ENCODE results near the gene ZNF83.
"Not testable (repeated sequence)": the region's sequence is repeated elsewhere in the genome, so short reads cannot be mapped to it uniquely, and the experiment has no call there.

The ZNF83 gene

DNA sequence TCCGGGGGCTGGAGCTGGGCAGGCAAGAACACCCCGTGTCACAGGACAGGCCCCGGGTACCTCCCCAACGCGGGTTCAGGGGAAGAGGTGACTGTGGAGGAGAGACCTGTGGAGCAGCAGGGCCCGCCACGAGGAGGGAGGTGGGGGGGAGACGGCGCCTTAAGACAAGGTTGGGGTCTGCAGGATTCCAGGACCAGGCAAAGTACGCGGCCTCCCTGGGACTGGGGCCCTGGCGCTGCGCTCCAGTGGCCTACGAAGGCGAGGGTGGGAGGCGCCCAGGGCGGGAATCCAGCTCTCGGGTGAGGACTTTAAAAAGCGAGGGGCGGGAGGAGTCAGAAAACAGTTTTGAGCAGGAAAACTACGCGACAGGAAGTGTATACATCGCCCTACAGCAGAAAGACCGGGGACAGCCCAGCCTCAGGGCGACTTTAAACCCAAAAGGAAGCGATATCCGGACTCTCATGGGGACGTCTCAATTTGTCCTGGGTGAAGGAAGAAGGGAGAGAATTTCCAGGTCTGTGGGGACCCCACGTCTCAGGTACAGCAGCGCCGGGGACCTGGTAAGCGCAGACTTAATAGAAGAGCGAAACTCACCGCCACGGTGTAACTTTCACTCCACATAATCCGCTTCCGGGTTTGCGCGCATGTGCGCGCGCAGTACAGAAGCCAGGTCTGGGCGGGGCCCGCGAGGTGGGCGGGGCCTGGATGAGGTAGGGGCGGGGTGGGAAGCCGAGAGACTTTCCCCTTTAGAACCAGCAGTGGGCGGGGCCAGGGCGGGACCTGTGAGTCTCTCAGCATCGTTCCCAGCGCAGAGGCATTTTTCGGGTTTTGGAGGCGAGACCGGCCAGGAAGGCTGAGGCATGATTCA is at the start of gene ZNF83:
Gene ZNF83 (minus strand): TSS at position 638 of the 868 bp plus-strand sequence.
- peak; percentile 97 for DNase-seq

DNA sequence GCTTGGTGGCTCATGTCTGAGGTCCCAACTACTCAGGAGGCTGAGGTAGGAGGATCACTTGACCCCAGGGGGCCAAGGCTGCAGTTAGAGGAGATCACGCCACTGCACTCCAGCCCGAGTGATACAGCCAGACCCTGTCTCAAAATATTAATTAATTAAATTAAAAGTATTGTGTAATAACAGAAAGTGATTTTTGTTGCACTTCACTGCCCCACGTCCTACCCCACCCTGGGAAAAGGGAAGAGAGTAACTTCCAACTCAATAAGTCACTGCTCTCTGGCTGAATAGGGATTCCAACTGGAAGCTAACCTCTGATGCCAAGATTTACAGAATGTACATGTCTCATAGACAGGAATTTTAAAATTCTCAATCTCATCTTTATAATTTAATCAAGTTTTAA is 49.5 kb upstream of the ZNF83 start:
- no peak for DNase-seq

DNA sequence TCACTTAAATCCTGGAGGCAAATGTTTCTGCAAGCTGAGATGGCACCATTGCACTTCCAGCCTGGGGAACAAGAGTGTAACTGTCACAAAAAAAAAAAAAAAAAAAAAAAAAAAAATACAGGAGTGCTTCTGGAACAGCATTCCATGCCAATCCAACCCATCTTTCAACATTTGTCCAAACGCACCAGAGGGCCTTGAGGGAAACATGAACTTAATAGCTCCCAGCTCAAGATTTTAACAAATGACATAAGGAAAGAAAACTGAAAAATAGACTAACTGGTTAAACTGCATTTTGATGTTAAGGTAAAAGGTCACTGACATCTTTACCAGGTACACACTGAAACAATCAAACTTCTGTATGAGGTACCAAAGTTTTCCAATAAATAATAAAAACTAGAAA is 47.7 kb upstream of the ZNF83 start:
- DNase-seq: no peak

DNA sequence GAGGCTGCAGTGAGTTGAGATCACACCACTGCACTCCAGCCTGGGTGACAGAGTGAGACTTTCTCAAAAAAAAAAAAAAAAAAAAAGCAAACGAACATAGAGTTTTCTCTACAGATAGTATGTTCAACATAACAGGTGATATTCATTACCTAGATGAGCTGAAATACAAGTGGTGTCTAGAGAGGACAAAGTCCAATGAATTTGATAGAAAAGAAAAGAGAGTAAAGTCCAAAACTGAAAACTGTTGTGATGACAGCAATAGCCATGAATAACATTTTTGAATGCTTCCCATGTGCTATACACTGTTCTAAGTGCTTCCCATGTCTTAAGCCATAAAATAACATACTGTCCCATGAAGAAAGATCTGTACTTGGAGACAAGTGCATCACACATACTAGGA is 43.1 kb upstream of the ZNF83 start:
- DNase-seq: not testable (repeated sequence)

DNA sequence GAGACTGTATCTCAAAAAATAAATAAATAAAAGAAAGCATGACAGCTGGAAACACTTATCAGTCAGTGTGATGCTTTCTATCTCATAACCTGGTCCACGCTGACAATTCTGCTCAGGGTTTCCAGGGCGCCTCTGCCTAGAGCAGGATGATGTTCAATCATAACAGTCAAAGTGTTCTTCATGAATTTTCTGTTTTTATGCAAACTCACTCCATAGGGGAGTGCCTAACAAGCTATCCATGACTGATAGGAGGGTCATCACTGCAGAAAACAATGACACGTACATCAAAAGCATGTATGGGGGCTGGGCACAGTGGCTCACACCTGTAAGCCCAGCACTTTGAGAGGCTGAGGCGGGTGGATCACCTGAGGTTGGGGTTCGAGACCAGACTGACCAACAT is 41.4 kb upstream of the ZNF83 start:
- DNase-seq: no peak

DNA sequence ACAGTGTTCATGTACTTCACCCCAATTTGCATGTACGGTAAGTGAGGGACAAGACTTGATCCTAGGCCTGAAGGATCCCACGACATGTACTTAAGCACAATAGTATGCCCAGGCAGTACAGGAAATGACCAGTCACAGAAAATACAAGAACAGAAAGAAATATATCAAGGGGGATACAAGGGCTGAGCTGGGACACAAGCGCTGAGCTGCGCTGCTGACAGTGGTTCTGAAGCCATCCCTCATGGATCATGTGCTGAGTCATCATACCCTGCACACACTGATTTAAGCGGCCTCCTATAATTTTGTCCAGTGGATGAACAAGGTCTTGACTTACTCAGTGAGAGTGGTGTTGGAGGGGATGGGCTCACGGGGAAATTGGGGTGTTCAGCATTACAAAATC is 37.1 kb upstream of the ZNF83 start:
- not testable (repeated sequence) for DNase-seq

DNA sequence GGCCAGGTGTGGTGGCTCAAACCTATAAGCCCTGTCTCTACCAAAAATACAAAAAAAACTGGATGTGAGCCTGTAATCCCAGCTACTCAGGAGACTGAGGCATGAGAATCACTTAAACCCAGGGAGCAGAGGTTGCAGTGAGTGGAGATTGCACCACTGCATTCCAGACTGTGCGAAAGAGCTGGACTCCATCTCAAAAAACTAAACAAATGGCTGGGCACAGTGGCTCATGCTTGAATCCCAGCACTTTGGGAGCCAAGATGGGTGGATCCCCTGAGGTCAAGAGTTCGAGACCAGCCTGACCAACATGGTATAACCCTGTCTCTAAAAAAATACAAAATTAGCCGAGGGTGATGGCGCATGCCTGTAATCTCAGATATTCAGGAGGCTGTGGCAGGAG is 34.9 kb upstream of the ZNF83 start:
- no peak for DNase-seq

DNA sequence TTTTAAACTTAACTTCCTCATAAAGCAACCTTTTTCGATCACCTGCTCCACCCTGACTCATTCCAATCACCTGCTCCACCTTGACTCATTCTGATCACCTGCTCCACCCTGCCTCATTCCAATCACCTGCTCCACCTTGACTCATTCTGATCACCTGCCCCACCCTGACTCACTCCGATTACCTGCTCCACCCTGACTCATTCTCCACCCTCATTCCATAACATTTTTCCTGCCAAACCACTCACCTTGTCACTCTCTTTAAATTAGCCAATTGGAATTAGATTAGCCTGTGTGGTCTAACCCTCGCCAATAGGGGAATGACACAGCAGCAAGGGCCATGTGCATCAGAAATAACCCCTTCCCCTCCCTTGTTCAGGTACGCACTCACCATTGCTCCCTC is 31.9 kb upstream of the ZNF83 start:
- no peak for DNase-seq

DNA sequence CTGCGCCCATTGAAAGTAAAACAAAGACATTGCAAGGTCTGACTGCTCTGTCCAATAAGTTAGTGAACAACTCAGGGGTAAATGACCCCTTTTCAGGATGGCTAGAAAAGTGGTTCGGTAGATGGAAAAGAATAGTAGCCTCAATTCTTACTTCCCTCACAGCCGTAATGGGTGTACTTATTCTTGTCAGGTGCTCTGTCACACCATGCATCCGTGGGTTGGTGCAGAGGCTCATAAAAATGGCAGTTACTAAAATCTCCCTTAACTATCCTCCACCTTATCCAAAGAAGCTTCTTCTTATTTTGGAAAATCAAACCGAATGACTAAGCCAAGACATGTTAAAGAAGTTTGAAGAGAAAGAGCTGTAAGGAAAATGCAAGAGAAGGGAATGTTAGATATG is 31.4 kb upstream of the ZNF83 start:
- no peak for DNase-seq

DNA sequence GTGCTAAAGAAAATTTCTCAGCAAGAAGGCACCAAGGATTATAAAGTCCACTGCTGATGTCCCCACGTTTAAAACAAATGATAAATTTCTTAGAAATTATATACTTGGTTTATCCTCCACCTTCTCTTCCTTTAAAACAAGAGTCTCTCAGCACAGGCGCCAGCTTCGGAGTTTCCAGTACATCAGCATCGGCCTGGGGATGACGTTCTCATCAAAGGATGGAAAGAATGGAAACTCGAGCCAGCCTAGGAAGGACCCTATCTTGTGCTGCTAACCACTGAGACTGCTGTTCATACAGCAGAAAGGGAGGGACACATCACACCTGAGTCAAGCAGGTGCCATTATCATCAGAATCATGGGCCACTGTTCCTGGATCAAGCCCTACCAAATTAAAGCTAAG is 29.8 kb upstream of the ZNF83 start:
- no peak for DNase-seq

DNA sequence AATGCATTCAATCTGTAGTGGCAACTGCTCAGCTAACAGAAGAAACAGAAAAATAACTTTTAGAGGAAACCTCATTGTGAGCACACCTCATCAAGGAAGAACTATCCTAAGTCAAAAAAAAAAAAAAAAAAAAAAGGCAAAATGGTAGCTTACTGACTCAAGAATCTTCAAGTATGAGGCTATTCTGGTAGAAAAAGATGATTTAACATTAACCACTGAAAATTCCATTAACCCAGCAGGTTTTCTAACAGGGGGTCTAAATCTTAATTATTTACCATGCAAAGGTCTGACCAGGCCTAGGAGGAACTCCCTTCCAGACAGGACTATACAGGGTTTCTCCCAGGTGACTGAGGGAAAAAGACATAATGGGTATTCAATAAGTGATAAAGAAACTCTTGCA is 28.4 kb upstream of the ZNF83 start:
- DNase-seq: no peak

DNA sequence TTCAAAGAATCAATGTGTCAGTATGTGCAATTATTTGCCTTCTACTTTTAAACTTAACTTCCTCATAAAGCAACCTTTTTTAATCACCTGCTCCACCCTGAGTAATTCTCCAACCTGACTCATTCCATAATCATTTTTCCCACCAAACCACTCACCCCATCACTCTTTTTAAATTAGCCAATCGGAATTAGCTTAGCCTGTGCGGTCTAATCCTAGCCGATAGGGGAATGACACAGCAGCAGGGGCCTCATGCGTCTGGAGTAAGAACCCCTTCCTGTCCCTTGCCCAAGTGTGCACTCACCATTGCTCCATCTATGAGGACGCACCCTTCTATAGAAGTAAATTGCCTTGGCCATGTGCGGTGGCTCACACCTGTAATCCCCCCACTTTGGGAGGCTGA is 27.4 kb upstream of the ZNF83 start:
- DNase-seq: no peak

DNA sequence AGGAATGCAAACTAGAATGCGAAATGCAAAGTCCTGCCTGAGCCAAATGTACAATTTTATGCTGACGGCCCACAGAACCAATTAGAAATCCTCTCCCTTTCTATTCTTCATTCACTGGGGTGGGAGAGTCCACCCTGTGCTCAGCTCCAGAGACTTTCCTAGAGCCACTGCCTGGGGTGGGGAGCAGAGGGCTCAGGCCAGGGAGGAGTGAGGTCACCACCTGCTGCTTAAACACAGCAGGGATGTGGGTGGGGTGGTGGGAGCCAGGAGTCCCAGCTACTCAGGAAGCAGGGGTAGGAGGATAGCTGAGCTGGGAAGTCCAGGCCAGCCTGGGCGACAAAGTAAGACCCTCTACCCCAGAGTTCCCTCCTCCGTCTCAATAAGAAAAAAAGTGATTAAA is 26.9 kb upstream of the ZNF83 start:
- no peak for DNase-seq

DNA sequence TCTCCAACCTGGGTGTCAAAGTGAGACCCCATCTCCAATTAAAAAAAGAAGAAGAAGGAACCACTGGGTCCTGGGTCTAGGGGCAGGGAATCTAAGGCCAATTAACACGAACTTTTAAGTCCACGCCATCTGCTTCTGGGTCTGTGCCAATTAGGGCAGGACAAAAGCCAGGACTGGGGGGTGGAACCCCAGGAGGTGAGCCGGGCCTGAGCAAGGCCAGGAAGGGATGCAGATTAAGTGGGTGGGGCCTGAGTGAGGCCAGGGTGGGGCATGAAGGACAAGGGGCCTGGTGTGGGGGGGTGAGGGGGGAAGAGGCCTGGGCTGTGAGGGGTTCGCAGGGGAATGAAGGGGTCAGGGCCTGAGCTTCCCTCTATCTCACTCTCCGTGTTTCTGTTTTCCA is 26.3 kb upstream of the ZNF83 start:
- no peak for DNase-seq

DNA sequence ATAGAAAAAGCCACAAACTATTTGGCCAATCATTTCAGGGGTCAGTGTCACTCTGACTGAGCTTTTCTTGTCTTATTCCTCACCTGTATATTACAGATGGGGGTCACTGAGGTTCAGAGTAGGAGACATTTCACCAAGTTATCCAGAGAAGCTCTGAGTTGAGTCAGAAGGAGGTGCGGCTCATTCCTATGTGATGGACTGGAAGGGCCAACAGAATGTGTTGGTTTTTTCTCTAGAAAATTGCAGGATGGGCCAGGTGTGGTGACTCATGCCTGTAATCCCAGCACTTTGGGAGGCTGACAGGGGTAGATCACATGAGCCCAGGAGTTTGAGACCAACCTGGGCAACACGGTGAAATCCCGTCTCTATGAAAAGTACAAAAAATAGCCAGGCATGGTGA is 24.5 kb upstream of the ZNF83 start:
- no peak for DNase-seq

DNA sequence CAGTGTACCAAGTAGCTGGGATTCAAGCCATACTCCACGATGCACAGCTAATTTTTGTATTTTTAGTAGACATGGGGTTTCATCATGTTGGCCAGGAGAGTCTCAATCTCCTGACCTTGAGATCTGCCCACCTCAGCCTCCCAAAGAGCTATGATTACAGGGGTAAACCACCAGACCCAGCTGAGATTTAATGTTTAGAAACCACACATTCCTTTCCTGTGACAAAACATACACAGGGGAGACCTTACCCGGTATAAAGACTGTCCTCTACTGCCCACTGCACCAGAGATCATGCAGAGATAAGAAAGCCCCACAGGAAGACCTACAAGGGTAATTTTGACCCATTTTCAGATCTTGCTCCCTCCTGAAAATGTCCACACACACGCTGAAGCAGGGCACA is 22.8 kb upstream of the ZNF83 start:
- DNase-seq: no peak

DNA sequence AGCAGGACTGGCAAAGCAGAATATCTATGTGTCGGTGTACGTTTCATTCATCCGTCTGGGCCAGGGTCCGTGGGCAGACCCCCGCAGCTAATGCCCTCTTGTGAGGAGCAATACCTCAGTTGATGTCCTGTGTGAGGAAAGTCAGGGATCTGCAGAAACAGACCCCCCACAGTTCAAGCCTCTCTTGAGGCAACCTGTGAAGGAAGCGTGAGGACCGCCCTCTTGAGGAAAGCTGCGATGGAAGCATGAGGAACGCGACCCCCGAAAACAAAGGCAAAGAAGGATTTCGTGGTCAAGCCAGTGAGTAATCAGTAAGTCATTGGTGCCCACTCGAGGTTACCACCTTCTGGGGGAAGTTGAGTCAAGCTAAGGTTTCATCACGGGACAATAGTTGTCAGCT is 20.9 kb upstream of the ZNF83 start:
- no peak for DNase-seq

DNA sequence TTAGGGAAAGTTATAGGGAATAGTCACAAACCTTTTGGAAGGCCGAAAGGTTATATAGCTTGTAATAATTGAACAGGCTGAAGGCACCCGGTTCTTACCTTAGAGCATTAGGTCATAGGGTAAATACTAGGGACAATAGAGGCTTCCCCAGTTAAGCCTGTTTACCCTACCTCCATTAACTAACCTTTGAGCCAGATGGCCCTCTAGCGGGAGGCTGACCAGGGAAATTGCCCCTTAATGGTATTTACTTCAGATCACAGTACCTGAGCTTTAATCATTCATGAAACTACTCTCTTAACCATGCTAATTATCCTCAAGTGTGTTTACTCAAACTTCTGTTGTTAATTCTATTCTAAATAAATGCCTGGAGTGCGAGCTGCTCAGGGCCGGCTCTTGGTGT is 20.4 kb upstream of the ZNF83 start:
- DNase-seq: no peak

DNA sequence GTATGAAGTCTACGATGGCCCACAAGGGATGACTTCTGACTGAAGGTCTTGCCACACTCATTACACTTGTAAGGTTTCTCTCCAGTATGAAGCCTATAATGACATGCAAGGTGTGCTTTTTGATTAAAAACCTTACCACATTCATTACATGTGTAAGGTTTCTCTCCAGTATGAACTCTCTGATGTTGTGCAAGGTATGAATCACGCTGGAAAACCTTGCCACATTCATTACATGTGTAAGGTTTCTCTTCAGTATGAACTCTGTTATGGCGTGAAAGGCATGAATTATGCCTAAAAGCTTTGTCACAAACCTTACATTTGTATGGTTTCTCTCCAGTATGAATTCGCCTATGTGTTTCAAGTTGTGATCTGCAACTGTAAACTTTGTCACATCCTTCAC is 15.0 kb upstream of the ZNF83 start:
- no peak for DNase-seq

DNA sequence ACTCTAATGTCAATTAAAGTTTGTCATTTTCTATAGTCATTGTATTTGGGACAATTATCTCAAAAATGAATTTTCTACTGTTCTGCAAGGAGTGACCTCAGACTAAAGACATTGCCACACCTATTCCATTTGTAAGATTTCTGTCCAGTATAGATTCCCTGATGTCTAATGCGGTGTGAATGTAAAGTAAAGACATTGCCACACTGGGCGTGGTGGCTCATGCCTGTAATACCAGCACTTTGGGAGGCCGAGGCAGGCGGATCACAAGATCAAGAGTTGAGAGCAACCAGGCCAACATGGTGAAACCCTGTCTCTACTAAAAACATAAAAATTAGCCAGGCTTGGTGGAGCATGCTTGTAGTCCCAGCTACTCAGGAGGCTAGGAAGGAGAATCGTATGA is 13.8 kb upstream of the ZNF83 start:
- DNase-seq: no peak

DNA sequence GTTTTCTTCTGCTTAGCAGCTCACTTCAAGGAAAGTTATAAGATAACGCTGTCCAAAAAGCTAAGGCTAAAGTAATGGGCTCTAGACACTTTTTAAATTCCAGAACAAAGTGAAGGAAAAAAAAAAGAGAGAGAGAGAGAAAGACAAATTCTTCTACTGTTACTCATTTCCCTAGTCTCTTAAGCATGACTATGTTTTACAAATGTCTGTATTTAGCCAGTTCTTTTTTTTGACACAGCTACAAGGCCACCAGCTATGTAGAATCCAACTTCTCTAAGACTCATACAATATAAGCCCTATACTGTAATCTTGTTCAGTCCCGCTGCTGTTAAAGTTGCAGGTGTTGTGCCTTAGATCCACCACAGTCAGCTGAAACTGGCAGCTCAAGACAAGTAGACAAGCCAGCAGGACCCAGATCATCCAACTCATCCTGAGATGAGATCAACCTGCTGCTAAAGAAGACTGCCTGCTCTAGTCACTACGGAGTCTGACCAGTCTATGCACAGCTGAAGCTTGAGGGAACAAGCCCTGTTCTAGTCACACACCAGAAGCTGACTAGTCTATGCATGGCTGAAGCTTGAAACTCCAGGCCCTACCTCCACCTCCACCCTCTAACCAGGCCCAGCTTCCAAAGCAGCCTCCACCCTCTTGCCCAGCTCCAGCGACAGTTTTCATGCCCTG is 10.3 kb upstream of the ZNF83 start:
- no peak for DNase-seq

DNA sequence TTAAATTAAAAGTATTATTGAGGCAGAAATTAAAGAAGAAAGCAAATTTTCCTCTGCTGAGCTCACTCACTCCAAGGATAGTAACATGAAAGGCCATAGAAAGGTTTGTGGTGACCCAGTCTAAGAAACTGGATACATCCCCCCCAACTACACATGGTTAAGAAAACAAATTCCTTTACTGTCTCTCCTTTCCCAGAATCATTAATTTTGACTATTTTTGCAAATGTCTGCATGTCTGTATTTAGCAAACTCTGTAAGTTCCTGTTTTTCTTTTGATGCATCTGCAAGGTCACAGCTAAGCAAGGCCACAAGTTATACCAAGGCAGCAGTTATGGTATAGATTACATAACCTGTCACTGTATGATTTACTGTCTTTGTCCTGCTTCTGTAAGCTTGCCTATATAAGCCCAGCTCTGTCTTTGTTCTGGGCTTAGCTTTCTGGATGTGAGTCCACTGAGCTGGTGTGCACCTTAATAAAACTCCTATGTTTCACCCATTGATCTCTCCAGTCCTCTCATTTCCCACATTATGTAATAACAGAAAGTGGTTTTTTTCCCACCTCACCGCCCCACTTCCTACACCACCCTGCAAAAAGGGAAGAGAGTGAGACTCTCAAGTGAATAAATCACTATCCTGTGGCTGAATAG is 8.5 kb upstream of the ZNF83 start:
- DNase-seq: peak; percentile 88

DNA sequence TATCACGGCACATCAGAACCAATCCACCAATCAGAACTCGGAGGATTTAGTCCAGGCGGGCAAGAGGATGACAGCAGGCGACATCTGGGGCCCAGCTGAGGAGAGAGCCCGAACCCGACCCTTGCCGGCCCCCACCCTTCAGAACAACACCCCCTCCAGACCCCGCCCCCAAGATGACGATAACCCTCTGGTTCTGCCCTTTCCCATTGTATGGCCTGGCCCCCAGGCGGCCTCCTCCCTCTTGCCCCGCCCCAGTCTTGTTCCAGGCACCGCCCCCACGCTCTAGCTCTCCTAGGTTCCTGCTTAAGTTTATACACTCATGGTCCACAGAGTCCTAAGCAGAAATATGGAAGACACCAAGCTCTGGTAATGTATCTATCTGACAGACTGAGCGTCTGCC is 2.8 kb upstream of the ZNF83 start:
- no peak for DNase-seq

DNA sequence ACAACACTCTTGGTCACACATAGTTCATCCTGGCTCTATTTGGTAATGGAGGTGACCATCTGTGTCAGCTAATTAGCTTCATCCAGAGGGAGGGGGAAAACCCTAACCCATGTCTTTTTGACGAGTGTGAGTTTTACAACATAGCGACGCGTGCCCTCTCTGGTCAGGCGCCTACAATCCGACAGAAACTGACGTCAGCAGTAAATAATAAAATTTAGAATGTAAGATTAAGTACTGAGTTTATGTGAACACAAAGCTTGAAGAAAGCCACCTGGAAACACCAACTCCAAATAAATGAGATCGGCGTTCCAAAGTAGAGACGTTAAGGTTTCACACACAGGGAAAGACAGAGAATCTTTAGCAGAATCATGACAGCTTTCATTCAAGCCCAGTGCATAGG is 1.8 kb upstream of the ZNF83 start:
- no peak for DNase-seq

Data from OCI-M1 (cell line).